ENCODE results near the gene PRRG4.
"Not testable (repeated sequence)": the region's sequence is repeated elsewhere in the genome, so short reads cannot be mapped to it uniquely, and the experiment has no call there.

The PRRG4 gene

GRCh38 chr11:32831221-32831620, 1.5 kb downstream of the PRRG4 start:
- no peak for DNase-seq

- no peak for DNase-seq
Measured at GRCh38 chr11:32833921-32834320, 4.2 kb downstream of the PRRG4 start.

- DNase-seq, result no peak
Measured at GRCh38 chr11:32836946-32837345, 7.2 kb downstream of the PRRG4 start.

GRCh38 chr11:32838505-32839274, 9.0 kb downstream of the PRRG4 start:
- DNase-seq, result no peak

- DNase-seq, result no peak
Measured at GRCh38 chr11:32839308-32839707, 9.6 kb downstream of the PRRG4 start.

GRCh38 chr11:32840587-32840986, 10.9 kb downstream of the PRRG4 start:
- no peak for DNase-seq

- DNase-seq, result no peak
Measured at GRCh38 chr11:32843544-32843943, 13.8 kb downstream of the PRRG4 start.

- no peak for DNase-seq
Measured at GRCh38 chr11:32847511-32847910, 17.8 kb downstream of the PRRG4 start.

- no peak for DNase-seq
Measured at GRCh38 chr11:32849761-32850160, 20.0 kb downstream of the PRRG4 start.

- no peak for DNase-seq
Measured at GRCh38 chr11:32851251-32851650, 21.5 kb downstream of the PRRG4 start.

GRCh38 chr11:32852207-32852606, 22.5 kb downstream of the PRRG4 start:
- no peak for DNase-seq

- no peak for DNase-seq
Measured at GRCh38 chr11:32855601-32856000, 25.9 kb downstream of the PRRG4 start.

- no peak for DNase-seq
Measured at GRCh38 chr11:32858731-32859130, 29.0 kb downstream of the PRRG4 start.

- DNase-seq, result no peak
Measured at GRCh38 chr11:32861850-32862577, 32.3 kb downstream of the PRRG4 start.

GRCh38 chr11:32864555-32864954, 34.8 kb downstream of the PRRG4 start:
- DNase-seq, result no peak

GRCh38 chr11:32868752-32869151, 39.0 kb downstream of the PRRG4 start:
- not testable (repeated sequence) for DNase-seq

GRCh38 chr11:32870676-32871075, 40.9 kb downstream of the PRRG4 start:
- DNase-seq, result peak; percentile 33 to 46

GRCh38 chr11:32874132-32874531, 44.4 kb downstream of the PRRG4 start:
- no peak for DNase-seq

GRCh38 chr11:32881286-32881685, 51.6 kb downstream of the PRRG4 start:
- DNase-seq, result no peak

- no peak for DNase-seq
Measured at GRCh38 chr11:32883421-32883820, 53.7 kb downstream of the PRRG4 start.

- DNase-seq, result no peak
Measured at GRCh38 chr11:32884023-32884422, 54.3 kb downstream of the PRRG4 start.

GRCh38 chr11:32884770-32885384, 55.1 kb downstream of the PRRG4 start:
- no peak for DNase-seq

GRCh38 chr11:32885556-32885955, 55.8 kb downstream of the PRRG4 start:
- no peak for DNase-seq

GRCh38 chr11:32886180-32886579, 56.5 kb downstream of the PRRG4 start:
- DNase-seq, result no peak

Data from activated T-cell treated with anti-CD3 and anti-CD28 coated beads, Interleukin-2, amount 50 U/mL, for 48 hours (primary cell).